Body of pancreas (tissue), 4 donors: ENCODE data around the gene MLPH. TPM values are rescaled to one million over a fixed set of nuclear protein-coding genes. Genes with fewer than 3 reads are reported as not detected.

Experiments used
- ATAC-seq: fragments of 150-250 bp; one replicate; pipeline ENCODE4 v1.9.1; 2016
- DNase-seq, 4 donors: peaks; one replicate each; pipeline ENCODE4 v3.0.0-alpha.2; 2019
- H3K27ac ChIP-seq, 4 donors: fragments of 200-600 bp; sonication (generic); 1 replicate in 3 of 4; 2 replicates in 1 of 4; pipeline versions ENCODE4 v1.5.1 to v1.6.1; 2016 to 2019; ENCODE audit warnings: mild to moderate bottlenecking in 1 of 4, mixed read lengths in 1 of 4, moderate library complexity in 1 of 4
- H3K27me3 ChIP-seq, 2 donors: fragments of 200-600 bp; sonication (generic); one replicate each; pipeline ENCODE4 v1.6.0; 2016; ENCODE audit warnings: mild to moderate bottlenecking in 1 of 2
- H3K36me3 ChIP-seq, 2 donors: fragments of 200-600 bp; sonication (generic); replicated peaks in 1 of 2; 2 replicates each; pipeline ENCODE4 v1.5.1; 2016; ENCODE audit warnings: low read depth in 2 of 2; ENCODE audit not compliant: insufficient read depth in 1 of 2
- H3K4me1 ChIP-seq: fragments of 200-600 bp; sonication (generic); one replicate; pipeline ENCODE4 v1.6.0; 2016
- H3K4me3 ChIP-seq, 2 donors: fragments of 200-600 bp; sonication (generic); 1 replicate in 1 of 2; 2 replicates in 1 of 2; pipeline ENCODE4 v1.5.1; 2016 to 2019
- H3K9me3 ChIP-seq, 3 donors: fragments of 200-600 bp; sonication (generic); 1 replicate in 2 of 3; 2 replicates in 1 of 3; pipeline ENCODE4 v1.5.1; 2016
- POLR2A ChIP-seq, 3 donors: fragments of 450-650 bp; IDR thresholded peaks; one replicate each; pipeline ENCODE4 v1.6.1; 2016; ENCODE audit warnings: antibody characterized with exemption in 3 of 3, mild to moderate bottlenecking in 2 of 3
- WGBS, 2 donors: methylation state at CpG; one replicate each; pipeline ENCODE4 v1.1.5; 2017; 5-methylcytosine and 5-hydroxymethylcytosine counted together
- intact Hi-C: fragments of 100-400 bp; cut with DNase I; formaldehyde crosslinking; loops from one replicate; pipeline ENCODE4 v1.15.1; 2023
- total RNA-seq, 2 donors: library from RNA; depleted of rRNA; stranded (reverse); fragments of >200 nt; gene quantifications; one replicate each; pipeline ENCODE4 v1.1.0, GENCODE V29; 2016
- TF ChIP-seq, protein P1 (sequence below), 7 experiments: fragments of 450-650 bp in 4 of 7; fragments of 200-600 bp in 3 of 7; sonication (generic) in 3 of 7; IDR thresholded peaks; one replicate each; pipeline ENCODE4 v1.5.1; 2016 to 2019; ENCODE audit warnings: antibody characterized with exemption in 7 of 7

Gene MLPH
- total RNA-seq, 2 donors from 2014 or later: 30.3 to 64.3 TPM

DNA sequence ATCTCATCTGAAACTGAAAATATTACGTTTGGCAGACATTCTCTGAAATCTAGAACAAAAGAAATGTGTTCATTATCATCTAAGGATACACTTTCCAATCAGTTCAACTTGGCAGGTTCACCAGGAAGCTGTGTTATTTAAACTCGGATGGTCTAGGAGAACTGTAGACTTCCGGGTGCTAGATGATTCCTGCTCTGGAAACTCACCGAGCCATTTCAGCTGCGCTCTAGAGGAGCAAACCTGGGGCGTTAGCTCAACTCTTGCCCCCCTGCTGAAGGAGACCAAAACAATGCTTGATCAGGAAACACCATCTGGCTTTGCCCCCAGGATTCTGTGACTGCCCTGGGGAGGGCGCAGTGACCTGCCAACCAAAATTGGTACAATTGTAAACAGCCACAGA is 22.9 kb downstream of the MLPH start:
- Histone ChIP-seq H3K27ac (peak overlapping the region; percentile 58 to 85 (median 78)), H3K27me3 (no peaks in the 10 kb centered on the region), H3K36me3 (no peaks in the 10 kb centered on the region), H3K9me3 (no peaks in the 10 kb centered on the region), H3K4me1 (peaks cover 36% of the 10 kb centered on the region), H3K4me3 (no peak overlapping the region)
- DNase-seq: peak; percentile 44 to 72 (median 54)
- WGBS, 2 donors: 23 to 35% methylated on average over 3 to 7 of the region's 7 CpGs
- peak; percentile 75 for ATAC-seq
- intact Hi-C loops: no loop called here
- TF ChIP-seq, protein P1, sequence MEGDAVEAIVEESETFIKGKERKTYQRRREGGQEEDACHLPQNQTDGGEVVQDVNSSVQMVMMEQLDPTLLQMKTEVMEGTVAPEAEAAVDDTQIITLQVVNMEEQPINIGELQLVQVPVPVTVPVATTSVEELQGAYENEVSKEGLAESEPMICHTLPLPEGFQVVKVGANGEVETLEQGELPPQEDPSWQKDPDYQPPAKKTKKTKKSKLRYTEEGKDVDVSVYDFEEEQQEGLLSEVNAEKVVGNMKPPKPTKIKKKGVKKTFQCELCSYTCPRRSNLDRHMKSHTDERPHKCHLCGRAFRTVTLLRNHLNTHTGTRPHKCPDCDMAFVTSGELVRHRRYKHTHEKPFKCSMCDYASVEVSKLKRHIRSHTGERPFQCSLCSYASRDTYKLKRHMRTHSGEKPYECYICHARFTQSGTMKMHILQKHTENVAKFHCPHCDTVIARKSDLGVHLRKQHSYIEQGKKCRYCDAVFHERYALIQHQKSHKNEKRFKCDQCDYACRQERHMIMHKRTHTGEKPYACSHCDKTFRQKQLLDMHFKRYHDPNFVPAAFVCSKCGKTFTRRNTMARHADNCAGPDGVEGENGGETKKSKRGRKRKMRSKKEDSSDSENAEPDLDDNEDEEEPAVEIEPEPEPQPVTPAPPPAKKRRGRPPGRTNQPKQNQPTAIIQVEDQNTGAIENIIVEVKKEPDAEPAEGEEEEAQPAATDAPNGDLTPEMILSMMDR (IDR thresholded peaks at IDR 0.05): no peak
- peak in 2 of 3 donors; percentile 51 to 55 for TF ChIP-seq POLR2A (IDR thresholded peaks at IDR 0.05)

DNA sequence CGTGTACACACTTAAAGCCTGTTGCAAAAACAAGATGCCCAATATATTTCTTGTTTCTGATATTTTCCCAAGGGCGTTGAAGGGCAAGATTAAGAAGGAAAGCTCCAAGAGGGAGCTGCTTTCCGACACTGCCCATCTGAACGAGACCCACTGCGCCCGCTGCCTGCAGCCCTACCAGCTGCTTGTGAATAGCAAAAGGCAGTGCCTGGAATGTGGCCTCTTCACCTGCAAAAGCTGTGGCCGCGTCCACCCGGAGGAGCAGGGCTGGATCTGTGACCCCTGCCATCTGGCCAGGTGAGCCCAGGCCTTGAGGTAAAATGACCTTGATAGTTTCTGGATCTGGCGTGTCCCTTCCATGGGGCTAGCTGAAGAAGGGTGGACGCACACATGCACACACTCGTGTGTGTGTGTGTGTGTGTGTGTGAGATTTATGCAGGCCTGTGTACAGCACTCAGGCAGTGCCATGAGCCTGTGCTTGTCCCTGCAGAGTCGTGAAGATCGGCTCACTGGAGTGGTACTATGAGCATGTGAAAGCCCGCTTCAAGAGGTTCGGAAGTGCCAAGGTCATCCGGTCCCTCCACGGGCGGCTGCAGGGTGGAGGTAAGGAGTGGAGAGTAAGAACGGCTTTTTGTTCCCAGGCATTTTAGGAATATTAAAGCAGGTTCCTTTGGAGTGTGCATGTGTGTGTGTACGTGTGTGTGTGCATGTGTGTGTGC is 23.6 kb downstream of the MLPH start:
- TF ChIP-seq POLR2A (IDR thresholded peaks at IDR 0.05): no peak
- TF ChIP-seq, protein P1 (IDR thresholded peaks at IDR 0.05): no peak
- ATAC-seq: no peak
- no peaks in the 10 kb centered on the region for H3K27me3 ChIP-seq
- peak overlapping the region; percentile 58 to 85 (median 78) for H3K27ac ChIP-seq
- DNase-seq: no peak
- H3K36me3 ChIP-seq: no peaks in the 10 kb centered on the region
- H3K9me3 ChIP-seq: no peaks in the 10 kb centered on the region
- no peak overlapping the region for H3K4me3 ChIP-seq
- WGBS, 2 donors: 63 to 68% methylated on average over 19 to 21 of the region's 21 CpGs
- H3K4me1 ChIP-seq: peaks cover 36% of the 10 kb centered on the region
- intact Hi-C loops: no loop called here

DNA sequence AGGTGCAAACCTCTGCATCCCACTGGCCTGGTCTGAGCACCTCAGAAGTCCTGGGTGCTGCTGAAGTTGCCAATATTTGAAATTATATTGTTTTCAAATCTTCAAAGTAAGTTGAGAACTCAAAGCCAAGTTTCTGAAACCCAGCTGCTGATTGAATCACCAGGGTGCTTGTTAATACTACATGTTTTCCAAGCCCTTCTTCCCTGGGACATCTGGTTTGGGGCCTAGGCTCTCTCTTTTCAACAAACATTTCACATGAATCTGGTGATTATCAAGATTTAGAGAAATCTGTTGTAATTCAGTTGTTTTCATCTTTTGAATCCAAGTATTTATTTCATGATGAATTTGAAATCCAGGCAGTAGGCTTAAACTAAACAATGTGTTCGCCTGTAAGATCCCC is 24.4 kb downstream of the MLPH start:
- 83 to 86% methylated on average over 1 of the region's 1 CpG for WGBS, 2 donors
- intact Hi-C loops: no loop called here
- ATAC-seq (no peak), DNase-seq (no peak)
- Histone ChIP-seq H3K36me3 (no peaks in the 10 kb centered on the region), H3K27me3 (no peaks in the 10 kb centered on the region), H3K27ac (no peak overlapping the region), H3K9me3 (no peaks in the 10 kb centered on the region), H3K4me3 (no peak overlapping the region), H3K4me1 (peaks cover 36% of the 10 kb centered on the region)
- TF ChIP-seq POLR2A (IDR thresholded peaks at IDR 0.05): no peak
- TF ChIP-seq, protein P1 (IDR thresholded peaks at IDR 0.05): no peak

GRCh38 chr2:237511885-237512405 is 24.9 kb downstream of the MLPH start:
- Histone ChIP-seq H3K27ac (no peak overlapping the region), H3K9me3 (no peaks in the 10 kb centered on the region), H3K4me1 (peaks cover 36% of the 10 kb centered on the region), H3K36me3 (no peaks in the 10 kb centered on the region), H3K4me3 (no peak overlapping the region), H3K27me3 (no peaks in the 10 kb centered on the region)
- no peak for ATAC-seq
- no peak for DNase-seq
- 86% methylated on average over 12 to 17 of the region's 17 CpGs for WGBS, 2 donors
- no peak for TF ChIP-seq POLR2A (IDR thresholded peaks at IDR 0.05)
- TF ChIP-seq, protein P1 (IDR thresholded peaks at IDR 0.05): no peak
- intact Hi-C loops: no loop called here
